SK-N-DZ (cell line): ENCODE data around the gene CEP152.

Experiments
- DNase-seq: peaks from one replicate; pipeline ENCODE4 v3.0.0-alpha.2; 2015; ENCODE audit warnings: low spot score

The CEP152 gene

DNA sequence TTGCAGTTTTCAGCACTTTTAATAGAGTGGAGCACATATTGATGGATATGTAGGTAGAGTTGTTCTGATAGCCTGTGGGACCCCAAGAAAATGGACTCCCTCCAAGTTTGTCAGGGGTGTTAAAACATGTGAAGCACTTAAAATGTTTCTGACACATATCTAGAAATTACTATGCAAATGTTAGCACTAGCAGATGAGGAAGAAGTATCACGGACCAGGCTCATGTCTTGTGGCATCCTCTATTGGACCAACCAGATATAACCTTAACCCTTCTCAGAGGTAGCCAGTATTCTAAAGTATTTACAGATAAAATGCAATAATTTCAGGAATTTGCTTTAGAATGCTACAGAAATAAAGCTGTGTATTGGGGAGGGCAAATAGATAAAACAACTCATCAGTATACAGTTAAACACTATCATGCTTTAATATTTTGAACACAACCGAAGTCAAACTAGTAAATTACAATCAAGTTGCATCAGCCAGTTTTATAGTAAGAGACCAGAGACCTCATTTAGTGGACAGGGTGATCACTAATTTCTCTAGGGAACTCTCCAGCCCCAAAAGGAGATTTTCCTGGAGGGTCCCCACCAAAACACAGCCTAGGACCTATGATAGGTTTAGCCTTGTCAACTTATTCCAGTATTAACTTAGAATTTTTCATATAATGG is 108.2 kb downstream of the CEP152 start:
- DNase-seq, result no peak

DNA sequence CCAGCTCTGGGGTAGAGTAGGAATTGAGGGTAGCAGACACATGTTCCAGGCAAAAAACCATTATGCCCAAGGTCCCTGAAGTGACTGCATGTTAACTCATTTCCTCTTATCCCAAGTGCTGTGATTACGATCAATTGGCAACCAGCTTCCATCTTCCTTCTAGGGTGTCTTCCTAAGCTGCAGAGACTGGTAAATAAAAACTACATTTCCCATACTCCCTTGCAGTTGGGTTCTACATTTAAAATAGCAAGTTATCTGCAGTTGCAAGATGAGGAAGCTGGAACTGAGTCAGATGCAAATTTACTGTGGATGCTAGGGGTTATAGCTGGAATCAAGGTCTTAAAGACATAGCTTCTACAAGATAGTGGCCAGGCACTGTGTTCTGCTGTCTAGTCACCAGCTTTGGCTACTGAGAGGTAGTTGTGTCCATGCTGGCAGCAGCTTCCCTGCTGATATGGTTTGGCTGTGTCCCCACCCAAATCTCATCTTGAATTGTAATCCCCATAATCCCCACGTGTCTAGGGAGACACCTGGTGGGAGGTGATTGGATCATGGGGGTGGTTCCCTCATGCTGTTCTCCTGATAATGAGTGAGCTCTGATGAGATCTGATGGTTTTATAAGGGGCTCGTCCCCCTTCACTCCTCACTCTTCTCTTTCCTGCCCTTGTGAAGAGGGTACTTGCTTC is 114.1 kb downstream of the CEP152 start:
- DNase-seq, result no peak

DNA sequence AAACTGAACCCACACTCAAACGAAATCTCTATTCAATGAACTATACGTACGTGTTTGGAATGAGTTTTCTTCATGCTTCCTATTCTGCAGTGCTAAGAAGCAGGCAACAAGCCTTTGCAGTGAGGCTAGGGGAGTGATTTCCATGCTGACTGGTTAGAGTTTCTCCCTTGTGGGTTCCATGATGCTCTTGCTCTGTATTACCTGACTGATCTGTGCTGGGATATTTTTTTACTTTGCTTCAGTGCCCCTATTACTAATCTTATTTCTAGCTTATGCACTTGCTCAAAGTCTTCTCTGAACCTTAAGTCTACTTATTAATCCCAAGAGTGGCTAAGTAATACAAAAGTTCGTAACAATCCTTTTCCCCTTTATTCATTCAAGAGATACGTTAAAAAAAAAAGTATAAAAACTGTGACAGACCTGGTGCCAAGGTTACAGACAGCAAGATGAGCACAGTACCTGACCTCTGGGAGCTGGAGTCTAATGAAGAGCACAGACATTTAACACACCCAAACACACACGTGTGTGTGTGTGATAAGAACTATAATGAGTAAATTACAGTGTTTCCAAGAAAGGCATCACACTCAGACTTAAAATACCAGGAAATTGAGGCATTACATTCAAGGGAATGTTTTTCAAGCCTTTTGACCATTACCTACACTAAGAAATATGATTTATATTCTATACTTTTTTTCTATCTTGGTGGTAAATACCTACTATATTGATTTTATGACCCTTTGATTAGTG is 114.9 kb downstream of the CEP152 start:
- DNase-seq, result no peak

DNA sequence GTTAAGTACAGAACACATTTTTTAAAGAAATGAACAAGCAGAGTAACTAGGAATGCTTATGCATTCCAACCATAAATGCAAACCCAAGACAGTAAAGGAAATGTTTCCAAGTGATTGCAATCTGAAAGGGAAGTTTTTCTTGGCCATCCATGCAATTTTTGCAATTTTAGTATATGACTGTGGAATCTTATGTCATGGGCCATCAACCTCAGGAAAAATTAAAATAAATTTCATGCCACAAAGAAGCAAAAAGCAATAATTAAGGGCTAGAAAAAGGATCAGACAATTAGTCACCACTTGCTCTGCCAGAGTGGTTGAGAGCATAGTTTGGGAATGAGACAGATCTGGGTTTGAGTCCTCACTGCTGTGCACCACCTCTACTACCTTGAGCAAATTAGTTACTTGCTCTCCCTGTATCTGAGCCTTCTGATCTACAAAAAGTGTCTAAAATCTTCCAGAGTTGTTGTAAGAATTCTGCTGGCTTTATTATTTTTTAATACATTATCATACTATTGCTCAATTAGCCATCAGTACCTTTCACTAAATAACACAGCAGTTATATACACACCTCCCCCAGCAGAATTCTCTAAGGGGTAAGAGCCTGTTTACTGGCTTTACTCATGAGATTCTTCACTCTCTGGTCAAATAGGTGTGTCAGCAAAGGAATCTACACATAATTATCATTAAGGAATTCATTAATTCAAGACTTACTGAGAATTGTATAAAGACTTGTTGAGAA is 115.6 kb downstream of the CEP152 start:
- no peak for DNase-seq

DNA sequence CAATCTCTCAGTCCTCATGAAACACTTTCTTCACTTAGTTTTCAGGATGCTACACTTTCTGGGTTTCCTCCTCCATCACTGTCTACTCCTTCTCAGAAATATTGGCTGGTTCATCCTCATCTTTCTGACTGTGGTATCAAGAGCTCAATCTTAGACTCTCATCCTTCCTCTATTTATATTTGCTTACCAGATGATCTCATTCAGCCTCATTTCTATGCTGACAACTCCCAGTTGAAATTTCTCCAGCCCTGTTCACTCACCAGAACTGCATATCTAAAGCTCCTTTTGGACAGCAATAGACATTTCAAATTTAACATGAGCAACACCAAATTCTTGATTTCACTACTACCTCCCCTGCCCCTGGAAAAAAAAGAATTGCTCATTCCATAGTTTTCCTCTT is 117.4 kb downstream of the CEP152 start:
- no peak for DNase-seq

DNA sequence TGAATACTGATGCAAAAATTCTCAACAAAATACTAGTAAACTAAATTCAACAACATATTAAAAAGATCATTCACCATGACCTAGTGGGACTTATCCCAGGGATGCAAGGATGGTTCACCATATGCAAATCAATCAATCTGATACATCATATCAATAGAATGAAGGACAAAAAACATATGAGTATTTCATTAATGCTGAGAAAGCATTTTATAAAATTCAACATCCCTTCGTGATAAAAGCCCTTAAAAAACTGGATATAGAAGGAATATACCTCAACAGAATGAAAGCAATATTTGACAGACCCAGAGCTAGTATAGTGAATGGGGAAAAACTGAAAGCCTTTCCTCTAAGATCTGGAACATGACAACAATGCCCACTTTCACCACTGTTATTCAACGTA is 122.4 kb downstream of the CEP152 start:
- no peak for DNase-seq
